Stomach (tissue), 4 donors: ENCODE data around the gene COPB1.

ENCODE experiments used
- POLR2A ChIP-seq, 4 donors: fragments of 450-650 bp; IDR thresholded peaks; one replicate each; pipeline ENCODE4 v1.6.1; 2016; ENCODE audit warnings: antibody characterized with exemption in 4 of 4, control low read depth in 2 of 4, mild to moderate bottlenecking in 1 of 4, moderate library complexity in 1 of 4
- POLR2AphosphoS5 ChIP-seq, 3 donors: sonication (generic); formaldehyde crosslinking; IDR thresholded peaks; one replicate each; pipeline ENCODE4 v1.6.1; 2016; ENCODE audit warnings: antibody characterized with exemption in 3 of 3
- TF ChIP-seq, protein P1 (sequence below), 7 experiments: fragments of 450-650 bp in 4 of 7; fragments of 200-600 bp in 3 of 7; sonication (generic) in 3 of 7; IDR thresholded peaks; one replicate each; pipeline ENCODE4 v1.5.1; 2016 to 2019; ENCODE audit warnings: antibody characterized with exemption in 7 of 7, control low read depth in 2 of 7, mild to moderate bottlenecking in 1 of 7

GRCh38 chr11:14499178-14499559, 442 bp downstream of the COPB1 start:
- TF ChIP-seq, protein P1, sequence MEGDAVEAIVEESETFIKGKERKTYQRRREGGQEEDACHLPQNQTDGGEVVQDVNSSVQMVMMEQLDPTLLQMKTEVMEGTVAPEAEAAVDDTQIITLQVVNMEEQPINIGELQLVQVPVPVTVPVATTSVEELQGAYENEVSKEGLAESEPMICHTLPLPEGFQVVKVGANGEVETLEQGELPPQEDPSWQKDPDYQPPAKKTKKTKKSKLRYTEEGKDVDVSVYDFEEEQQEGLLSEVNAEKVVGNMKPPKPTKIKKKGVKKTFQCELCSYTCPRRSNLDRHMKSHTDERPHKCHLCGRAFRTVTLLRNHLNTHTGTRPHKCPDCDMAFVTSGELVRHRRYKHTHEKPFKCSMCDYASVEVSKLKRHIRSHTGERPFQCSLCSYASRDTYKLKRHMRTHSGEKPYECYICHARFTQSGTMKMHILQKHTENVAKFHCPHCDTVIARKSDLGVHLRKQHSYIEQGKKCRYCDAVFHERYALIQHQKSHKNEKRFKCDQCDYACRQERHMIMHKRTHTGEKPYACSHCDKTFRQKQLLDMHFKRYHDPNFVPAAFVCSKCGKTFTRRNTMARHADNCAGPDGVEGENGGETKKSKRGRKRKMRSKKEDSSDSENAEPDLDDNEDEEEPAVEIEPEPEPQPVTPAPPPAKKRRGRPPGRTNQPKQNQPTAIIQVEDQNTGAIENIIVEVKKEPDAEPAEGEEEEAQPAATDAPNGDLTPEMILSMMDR (IDR thresholded peaks at IDR 0.05): no peak
- TF ChIP-seq POLR2A (IDR thresholded peaks at IDR 0.05) (no peak), POLR2AphosphoS5 (IDR thresholded peaks at IDR 0.05) (no peak)
